ENCODE measurements around the gene ADGRE1. TPM values are rescaled to one million over a fixed set of nuclear protein-coding genes. Genes with fewer than 3 reads are reported as not detected.

ADGRE1 gene
- total and polyA plus RNA-seq, 2 experiments from 2014 or later: not detected

DNA sequence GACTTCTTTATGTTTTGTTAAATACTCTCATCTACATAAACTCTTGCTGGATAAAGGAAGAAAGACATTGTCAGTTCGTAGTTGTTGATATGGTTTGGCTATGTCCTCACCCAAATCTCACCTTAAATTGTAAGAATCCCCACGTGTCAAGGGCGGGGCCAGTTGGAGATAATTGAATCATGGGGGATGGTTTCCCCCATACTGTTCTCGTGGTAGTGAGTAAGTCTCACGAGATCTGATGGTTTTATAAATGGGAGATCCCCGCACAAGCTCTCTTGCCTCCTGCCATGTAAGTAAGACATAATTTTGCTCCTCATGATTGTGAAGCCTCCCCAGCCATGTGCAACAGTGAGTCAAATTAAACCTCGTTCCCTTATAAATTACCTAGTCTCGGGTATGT, 3.6 kb downstream of the ADGRE1 start:
- peaks cover 96% of the 10 kb centered on the region for H3K9me3 Mint-ChIP-seq
- no peak for DNase-seq (ENCODE audit: low spot score)
- Histone ChIP-seq H3K4me3 (no peak overlapping the region), H4K20me1 (replicated peaks; ENCODE audit: insufficient read depth) (no peaks in the 10 kb centered on the region), H3K27ac (ENCODE audit: low read depth) (no peak overlapping the region), H3K9me2 (ENCODE audit: insufficient read depth) (no peaks in the 10 kb centered on the region), H3K4me2 (no peak overlapping the region), H3K4me1 (ENCODE audit: insufficient read depth) (no peaks in the 10 kb centered on the region), H3F3A (replicated peaks; ENCODE audit: low read depth) (no peaks in the 10 kb centered on the region), H2AFZ (no peak overlapping the region), H3K36me3 (ENCODE audit: insufficient read depth) (no peaks in the 10 kb centered on the region; the same call in 1 of the 2 replicates), H3K79me2 (replicated peaks; ENCODE audit: insufficient read depth) (no peaks in the 10 kb centered on the region), H3K27me3 (ENCODE audit: insufficient read depth) (no peaks in the 10 kb centered on the region)
- no peak overlapping the region for H3K27ac Mint-ChIP-seq
- peaks cover 6% of the 10 kb centered on the region for H3K27me3 Mint-ChIP-seq (ENCODE audit: insufficient read depth, low read depth, poor library complexity)
- H3K4me3 Mint-ChIP-seq: no peak overlapping the region
- TF ChIP-seq JUNB (IDR thresholded peaks at IDR 0.05; ENCODE audit: unreplicated experiment) (no peak), ZNF114 (CRISPR knock-in tag; IDR thresholded peaks at IDR 0.05) (no peak), NANOG (IDR thresholded peaks at IDR 0.05; ENCODE audit: borderline replicate concordance) (no peak), CREB1 (CRISPR knock-in tag; IDR thresholded peaks at IDR 0.05; ENCODE audit: low read depth) (no peak), EZH2phosphoT487 (IDR thresholded peaks at IDR 0.05; ENCODE audit: unreplicated experiment) (no peak), POLR2AphosphoS5 (IDR thresholded peaks at IDR 0.05; ENCODE audit: low read depth) (no peak), ZNF331 (CRISPR knock-in tag; IDR thresholded peaks at IDR 0.05; ENCODE audit: low read depth) (no peak), STAT1 (IDR thresholded peaks at IDR 0.05; ENCODE audit: unreplicated experiment) (no peak), EZH2 (IDR thresholded peaks at IDR 0.05; ENCODE audit: low read depth, unreplicated experiment) (no peak)
- TF ChIP-seq, protein P1, sequence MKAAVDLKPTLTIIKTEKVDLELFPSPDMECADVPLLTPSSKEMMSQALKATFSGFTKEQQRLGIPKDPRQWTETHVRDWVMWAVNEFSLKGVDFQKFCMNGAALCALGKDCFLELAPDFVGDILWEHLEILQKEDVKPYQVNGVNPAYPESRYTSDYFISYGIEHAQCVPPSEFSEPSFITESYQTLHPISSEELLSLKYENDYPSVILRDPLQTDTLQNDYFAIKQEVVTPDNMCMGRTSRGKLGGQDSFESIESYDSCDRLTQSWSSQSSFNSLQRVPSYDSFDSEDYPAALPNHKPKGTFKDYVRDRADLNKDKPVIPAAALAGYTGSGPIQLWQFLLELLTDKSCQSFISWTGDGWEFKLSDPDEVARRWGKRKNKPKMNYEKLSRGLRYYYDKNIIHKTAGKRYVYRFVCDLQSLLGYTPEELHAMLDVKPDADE (IDR thresholded peaks at IDR 0.05): no peak
- TF ChIP-seq, protein P2, sequence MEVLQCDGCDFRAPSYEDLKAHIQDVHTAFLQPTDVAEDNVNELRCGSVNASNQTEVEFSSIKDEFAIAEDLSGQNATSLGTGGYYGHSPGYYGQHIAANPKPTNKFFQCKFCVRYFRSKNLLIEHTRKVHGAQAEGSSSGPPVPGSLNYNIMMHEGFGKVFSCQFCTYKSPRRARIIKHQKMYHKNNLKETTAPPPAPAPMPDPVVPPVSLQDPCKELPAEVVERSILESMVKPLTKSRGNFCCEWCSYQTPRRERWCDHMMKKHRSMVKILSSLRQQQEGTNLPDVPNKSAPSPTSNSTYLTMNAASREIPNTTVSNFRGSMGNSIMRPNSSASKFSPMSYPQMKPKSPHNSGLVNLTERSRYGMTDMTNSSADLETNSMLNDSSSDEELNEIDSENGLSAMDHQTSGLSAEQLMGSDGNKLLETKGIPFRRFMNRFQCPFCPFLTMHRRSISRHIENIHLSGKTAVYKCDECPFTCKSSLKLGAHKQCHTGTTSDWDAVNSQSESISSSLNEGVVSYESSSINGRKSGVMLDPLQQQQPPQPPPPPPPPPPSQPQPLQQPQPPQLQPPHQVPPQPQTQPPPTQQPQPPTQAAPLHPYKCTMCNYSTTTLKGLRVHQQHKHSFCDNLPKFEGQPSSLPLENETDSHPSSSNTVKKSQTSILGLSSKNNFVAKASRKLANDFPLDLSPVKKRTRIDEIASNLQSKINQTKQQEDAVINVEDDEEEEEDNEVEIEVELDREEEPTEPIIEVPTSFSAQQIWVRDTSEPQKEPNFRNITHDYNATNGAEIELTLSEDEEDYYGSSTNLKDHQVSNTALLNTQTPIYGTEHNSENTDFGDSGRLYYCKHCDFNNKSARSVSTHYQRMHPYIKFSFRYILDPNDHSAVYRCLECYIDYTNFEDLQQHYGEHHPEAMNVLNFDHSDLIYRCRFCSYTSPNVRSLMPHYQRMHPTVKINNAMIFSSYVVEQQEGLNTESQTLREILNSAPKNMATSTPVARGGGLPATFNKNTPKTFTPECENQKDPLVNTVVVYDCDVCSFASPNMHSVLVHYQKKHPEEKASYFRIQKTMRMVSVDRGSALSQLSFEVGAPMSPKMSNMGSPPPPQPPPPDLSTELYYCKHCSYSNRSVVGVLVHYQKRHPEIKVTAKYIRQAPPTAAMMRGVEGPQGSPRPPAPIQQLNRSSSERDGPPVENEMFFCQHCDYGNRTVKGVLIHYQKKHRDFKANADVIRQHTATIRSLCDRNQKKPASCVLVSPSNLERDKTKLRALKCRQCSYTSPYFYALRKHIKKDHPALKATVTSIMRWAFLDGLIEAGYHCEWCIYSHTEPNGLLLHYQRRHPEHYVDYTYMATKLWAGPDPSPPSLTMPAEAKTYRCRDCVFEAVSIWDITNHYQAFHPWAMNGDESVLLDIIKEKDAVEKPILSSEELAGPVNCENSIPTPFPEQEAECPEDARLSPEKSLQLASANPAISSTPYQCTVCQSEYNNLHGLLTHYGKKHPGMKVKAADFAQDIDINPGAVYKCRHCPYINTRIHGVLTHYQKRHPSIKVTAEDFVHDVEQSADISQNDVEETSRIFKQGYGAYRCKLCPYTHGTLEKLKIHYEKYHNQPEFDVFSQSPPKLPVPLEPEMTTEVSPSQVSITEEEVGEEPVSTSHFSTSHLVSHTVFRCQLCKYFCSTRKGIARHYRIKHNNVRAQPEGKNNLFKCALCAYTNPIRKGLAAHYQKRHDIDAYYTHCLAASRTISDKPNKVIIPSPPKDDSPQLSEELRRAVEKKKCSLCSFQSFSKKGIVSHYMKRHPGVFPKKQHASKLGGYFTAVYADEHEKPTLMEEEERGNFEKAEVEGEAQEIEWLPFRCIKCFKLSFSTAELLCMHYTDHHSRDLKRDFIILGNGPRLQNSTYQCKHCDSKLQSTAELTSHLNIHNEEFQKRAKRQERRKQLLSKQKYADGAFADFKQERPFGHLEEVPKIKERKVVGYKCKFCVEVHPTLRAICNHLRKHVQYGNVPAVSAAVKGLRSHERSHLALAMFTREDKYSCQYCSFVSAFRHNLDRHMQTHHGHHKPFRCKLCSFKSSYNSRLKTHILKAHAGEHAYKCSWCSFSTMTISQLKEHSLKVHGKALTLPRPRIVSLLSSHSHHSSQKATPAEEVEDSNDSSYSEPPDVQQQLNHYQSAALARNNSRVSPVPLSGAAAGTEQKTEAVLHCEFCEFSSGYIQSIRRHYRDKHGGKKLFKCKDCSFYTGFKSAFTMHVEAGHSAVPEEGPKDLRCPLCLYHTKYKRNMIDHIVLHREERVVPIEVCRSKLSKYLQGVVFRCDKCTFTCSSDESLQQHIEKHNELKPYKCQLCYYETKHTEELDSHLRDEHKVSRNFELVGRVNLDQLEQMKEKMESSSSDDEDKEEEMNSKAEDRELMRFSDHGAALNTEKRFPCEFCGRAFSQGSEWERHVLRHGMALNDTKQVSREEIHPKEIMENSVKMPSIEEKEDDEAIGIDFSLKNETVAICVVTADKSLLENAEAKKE (CRISPR knock-in tag; IDR thresholded peaks at IDR 0.05): no peak
- TF ChIP-seq, protein P3, sequence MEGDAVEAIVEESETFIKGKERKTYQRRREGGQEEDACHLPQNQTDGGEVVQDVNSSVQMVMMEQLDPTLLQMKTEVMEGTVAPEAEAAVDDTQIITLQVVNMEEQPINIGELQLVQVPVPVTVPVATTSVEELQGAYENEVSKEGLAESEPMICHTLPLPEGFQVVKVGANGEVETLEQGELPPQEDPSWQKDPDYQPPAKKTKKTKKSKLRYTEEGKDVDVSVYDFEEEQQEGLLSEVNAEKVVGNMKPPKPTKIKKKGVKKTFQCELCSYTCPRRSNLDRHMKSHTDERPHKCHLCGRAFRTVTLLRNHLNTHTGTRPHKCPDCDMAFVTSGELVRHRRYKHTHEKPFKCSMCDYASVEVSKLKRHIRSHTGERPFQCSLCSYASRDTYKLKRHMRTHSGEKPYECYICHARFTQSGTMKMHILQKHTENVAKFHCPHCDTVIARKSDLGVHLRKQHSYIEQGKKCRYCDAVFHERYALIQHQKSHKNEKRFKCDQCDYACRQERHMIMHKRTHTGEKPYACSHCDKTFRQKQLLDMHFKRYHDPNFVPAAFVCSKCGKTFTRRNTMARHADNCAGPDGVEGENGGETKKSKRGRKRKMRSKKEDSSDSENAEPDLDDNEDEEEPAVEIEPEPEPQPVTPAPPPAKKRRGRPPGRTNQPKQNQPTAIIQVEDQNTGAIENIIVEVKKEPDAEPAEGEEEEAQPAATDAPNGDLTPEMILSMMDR (conservative IDR thresholded peaks at IDR 0.05; ENCODE audit: low read depth in 2 of 2): no peak
- TF ChIP-seq, protein P4, sequence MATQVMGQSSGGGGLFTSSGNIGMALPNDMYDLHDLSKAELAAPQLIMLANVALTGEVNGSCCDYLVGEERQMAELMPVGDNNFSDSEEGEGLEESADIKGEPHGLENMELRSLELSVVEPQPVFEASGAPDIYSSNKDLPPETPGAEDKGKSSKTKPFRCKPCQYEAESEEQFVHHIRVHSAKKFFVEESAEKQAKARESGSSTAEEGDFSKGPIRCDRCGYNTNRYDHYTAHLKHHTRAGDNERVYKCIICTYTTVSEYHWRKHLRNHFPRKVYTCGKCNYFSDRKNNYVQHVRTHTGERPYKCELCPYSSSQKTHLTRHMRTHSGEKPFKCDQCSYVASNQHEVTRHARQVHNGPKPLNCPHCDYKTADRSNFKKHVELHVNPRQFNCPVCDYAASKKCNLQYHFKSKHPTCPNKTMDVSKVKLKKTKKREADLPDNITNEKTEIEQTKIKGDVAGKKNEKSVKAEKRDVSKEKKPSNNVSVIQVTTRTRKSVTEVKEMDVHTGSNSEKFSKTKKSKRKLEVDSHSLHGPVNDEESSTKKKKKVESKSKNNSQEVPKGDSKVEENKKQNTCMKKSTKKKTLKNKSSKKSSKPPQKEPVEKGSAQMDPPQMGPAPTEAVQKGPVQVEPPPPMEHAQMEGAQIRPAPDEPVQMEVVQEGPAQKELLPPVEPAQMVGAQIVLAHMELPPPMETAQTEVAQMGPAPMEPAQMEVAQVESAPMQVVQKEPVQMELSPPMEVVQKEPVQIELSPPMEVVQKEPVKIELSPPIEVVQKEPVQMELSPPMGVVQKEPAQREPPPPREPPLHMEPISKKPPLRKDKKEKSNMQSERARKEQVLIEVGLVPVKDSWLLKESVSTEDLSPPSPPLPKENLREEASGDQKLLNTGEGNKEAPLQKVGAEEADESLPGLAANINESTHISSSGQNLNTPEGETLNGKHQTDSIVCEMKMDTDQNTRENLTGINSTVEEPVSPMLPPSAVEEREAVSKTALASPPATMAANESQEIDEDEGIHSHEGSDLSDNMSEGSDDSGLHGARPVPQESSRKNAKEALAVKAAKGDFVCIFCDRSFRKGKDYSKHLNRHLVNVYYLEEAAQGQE (IDR thresholded peaks at IDR 0.05; ENCODE audit: unreplicated experiment): no peak
- no peak for ATAC-seq
- peaks cover 63% of the 10 kb centered on the region for H3K36me3 Mint-ChIP-seq (ENCODE audit: low read depth)
- H3K4me1 Mint-ChIP-seq: no peaks in the 10 kb centered on the region

All from GM23338 (cell line).